Left renal cortex interstitium (tissue), 4 donors: ENCODE data around the gene FGD5. TPM values are rescaled to one million over a fixed set of nuclear protein-coding genes. Genes with fewer than 3 reads are reported as not detected.

Experiments used
- DNase-seq, 4 donors: peaks; one replicate each; pipeline ENCODE4 v3.0.0-alpha.2; 2013; ENCODE audit warnings: low read depth in 4 of 4, low spot score in 2 of 4, missing footprints in 1 of 4
- polyA plus RNA-seq, 4 donors: library from polyadenylated mRNA; unstranded; fragments of 120-200 nt; gene quantifications; one replicate each; pipeline ENCODE4 v1.2.1, GENCODE V29; 2013; ENCODE audit not compliant: insufficient read length in 4 of 4

The FGD5 gene
- polyA plus RNA-seq, 4 donors, result 21.0 to 25.0 (median 23.2) TPM

DNA sequence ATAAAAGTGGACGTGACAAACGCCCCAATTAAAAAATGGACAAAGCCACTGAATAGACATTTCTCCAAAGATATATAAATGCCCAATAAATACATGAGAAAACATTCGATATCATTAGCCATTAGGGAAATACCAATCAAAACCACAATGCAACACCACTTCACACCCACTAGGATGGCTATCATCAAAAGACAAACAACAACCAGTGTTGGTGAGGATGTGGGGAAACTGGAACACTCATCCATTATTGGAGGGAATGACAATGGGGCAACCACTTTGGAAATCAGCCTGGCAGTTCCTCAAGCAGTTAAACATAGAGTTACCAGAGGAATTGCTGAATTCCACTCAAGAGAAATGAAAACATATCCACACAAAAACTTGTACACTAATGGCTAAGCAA lies 32.4 kb upstream of the FGD5 start:
- DNase-seq, result no peak

GRCh38 chr3:14787630-14788029 lies 31.1 kb upstream of the FGD5 start:
- DNase-seq, result no peak

GRCh38 chr3:14788644-14789043 lies 30.1 kb upstream of the FGD5 start:
- no peak for DNase-seq

DNA sequence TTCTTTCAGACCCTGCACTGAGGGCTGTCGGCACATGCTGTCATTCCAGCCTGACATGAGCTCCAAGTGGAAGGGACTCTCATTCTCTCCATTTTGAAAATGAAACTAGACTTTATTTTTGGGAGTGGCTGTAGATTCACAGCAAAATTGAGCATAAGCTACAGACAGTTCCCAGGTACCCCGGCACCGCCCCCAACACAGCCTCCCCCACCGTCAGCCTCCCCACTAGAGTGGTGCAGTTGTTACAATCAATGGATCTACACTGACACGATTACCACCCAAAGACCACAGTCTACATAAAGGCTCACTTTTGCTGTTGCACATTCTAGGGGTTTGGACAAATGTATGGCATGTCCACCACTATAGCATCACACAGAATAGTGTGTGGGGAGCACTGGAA lies 29.5 kb upstream of the FGD5 start:
- no peak for DNase-seq

- no peak for DNase-seq
Observed at GRCh38 chr3:14789640-14790285, 29.0 kb upstream of the FGD5 start.

GRCh38 chr3:14791343-14791945 lies 27.3 kb upstream of the FGD5 start:
- no peak for DNase-seq

- DNase-seq, result no peak
Observed at GRCh38 chr3:14792691-14793121, 26.1 kb upstream of the FGD5 start.

DNA sequence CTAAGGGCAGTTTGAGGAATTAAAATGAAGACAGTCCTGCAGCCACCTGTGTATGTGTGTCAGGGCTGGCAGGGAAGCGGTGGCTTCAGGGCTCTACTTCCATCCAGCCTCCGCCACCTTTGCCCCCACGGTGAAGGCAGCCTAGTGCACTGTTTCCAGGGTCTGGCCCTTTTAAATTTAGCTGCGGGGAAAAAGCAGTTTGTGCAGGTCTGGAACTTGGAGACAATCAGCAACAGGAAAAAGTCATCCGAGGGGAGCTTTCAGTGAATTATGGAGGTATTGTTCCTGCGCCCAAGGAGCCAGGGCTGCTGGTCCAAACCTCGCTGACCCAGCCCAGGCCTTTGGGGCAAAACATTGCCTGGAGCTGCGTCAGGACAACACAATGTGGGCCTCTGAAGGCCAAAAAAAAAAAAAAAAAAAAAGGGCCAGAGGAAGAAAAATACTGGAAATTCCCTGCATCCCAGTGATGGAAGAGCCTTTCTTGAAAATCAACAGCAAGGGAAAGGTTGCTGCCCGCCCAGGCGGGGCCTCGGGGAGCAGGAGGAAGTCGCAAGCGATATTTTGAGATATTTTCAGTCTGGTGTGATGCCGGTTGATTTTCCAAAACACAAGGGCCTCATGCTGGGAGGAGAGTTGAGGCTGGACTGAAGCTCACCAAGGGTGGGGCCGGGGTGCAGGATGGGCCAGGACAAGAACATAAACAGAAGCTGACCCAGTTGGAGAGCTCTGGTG lies 25.5 kb upstream of the FGD5 start:
- DNase-seq, result no peak

GRCh38 chr3:14793858-14794234 lies 24.9 kb upstream of the FGD5 start:
- DNase-seq, result no peak

DNA sequence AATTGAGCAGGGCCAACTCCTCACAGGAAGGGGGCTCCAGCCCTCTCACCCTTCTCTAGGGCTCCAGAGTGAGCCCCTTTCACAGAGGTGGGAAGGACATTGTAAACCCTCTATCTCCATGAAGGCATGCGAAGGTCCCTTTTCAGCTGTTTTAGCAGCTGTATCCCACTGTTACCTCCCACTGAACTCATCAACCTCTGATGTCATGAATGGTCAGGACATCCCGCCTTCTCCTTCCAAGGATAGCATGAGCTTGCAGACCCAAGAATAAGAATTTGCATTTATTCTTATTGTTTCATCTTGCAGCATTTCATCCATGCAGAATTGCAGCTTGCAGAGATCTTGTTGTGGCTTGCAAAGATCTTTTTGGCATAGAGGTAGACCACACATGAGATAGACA lies 24.3 kb upstream of the FGD5 start:
- no peak for DNase-seq

- DNase-seq, result no peak
Observed at GRCh38 chr3:14795996-14796395, 22.8 kb upstream of the FGD5 start.

- no peak for DNase-seq
Observed at GRCh38 chr3:14796403-14797077, 22.2 kb upstream of the FGD5 start.

- no peak for DNase-seq
Observed at GRCh38 chr3:14797731-14798130, 21.0 kb upstream of the FGD5 start.

GRCh38 chr3:14798231-14798630 lies 20.5 kb upstream of the FGD5 start:
- DNase-seq, result no peak

GRCh38 chr3:14799146-14799545 lies 19.6 kb upstream of the FGD5 start:
- DNase-seq, result no peak

GRCh38 chr3:14801031-14801430 lies 17.7 kb upstream of the FGD5 start:
- DNase-seq, result no peak

DNA sequence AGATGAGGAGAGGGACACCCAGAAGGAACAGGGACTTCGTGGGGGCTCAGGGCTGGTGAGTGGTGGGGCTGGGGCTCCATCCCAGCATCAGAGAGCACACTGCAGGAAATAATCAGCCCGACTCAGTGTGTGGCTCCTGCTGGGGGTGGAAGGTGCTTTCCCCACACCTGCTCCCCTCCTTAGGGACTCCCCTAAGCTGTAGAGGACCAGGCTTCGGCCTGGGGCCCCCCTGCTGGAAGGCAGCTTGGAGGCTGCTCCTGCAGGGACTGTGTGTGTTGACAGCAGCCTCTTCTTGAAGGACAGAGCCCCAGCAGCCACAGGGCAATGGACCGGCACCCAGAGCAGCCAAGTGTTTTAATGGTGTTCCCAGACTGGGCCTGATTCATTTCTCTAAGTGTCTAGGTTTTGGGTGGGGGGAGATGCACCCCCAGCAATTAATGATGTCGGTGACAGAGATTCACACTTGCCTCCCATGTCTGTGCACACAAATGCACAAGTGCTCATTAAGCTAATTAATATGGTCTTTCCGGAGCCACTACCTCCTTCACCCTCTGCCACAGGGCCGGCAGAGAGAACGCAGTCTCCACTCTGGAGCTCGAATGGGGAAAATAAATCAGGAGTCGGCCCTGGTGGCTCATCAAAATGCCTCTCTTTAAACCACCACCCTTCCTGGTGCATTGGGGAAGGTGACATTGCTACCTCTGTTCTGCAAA lies 16.9 kb upstream of the FGD5 start:
- DNase-seq, result no peak

DNA sequence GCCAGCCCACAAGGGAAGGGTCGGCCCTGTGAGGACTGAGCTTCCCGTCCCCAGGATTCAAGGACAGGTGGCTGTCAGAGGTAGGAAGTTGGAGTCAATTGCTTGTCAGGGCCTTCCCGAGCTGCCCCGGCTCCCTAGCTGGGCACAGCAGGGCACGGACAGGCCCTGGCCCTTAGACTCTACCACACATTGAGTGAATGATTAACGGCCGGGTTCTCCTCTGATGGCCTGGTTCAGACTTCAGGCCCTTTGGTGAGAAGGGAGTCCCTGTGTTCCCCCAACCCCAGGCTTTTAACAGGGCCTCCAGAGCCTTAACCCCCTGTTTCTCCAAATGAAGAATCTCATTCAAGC lies 16.4 kb upstream of the FGD5 start:
- DNase-seq, result no peak

DNA sequence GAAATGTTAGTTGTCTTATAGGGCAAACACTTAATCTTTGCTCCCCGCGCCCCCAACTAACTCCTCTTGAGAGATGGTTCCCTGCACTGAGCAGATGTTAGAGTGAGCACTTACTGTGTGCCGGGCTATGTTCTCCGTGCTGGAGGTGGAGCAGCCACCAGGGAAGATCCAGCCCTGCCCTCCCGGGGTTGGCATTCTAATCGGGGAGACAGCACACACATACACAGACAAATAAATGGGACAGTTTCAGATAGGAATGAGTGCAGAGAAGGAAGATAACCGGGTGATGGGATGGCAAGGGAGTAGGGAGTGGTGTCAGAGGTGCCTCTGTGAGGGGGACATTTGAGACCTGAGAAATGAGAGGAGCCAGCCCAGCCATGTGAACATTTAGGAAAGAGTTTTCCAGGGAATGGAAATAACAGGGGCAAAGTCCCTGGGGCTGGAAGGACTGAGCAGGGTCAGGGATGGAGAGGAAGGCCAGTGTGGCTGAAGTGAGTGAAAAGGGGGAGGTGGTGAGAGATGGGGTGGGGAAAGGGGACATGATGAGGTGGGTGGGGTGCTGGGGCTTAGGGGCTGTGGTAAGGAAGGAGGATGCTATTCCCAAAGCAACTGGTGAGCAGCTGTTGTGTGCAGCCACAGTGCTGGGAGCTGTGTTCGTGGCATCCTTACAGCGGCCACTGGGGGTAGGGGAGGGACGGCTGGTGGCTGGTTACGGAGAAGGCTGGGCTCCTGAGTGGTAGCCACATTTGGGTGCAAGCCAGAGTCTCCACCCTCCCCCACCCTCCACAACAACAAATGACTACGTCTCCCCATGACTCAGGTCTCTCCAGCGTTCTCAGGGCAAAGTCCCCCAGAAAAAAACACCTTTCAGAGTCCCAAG lies 15.4 kb upstream of the FGD5 start:
- DNase-seq, result no peak
